NCI-H2227 treated with DMSO at 0.1 percent for 48 hours (cell line): ENCODE results near the gene MAP3K14.
"Not testable (repeated sequence)": the region's sequence is repeated elsewhere in the genome, so short reads cannot be mapped to it uniquely, and the experiment has no call there.

Experiments used
- DNase-seq: peaks from one replicate; lab custom pipeline; 2025; lab: John Stamatoyannopoulos, UW

MAP3K14 gene

GRCh38 chr17:45316434-45317110 lies at the start of gene MAP3K14:
MAP3K14 (minus strand) TSS chr17:45317020; CDS start chr17:45290745, 26,275 bp downstream.
- no peak for DNase-seq

GRCh38 chr17:45366049-45366448 lies 49.2 kb upstream of the MAP3K14 start:
- DNase-seq: no peak

- peak; percentile 2 for DNase-seq
These were observed 47.9 kb upstream of the MAP3K14 start for GRCh38 chr17:45364531-45365390.

- no peak for DNase-seq
These were observed 46.7 kb upstream of the MAP3K14 start for GRCh38 chr17:45363498-45363897.

GRCh38 chr17:45361976-45362375 lies 45.2 kb upstream of the MAP3K14 start:
- DNase-seq: no peak

- DNase-seq: no peak
These were observed 44.6 kb upstream of the MAP3K14 start for GRCh38 chr17:45361451-45361850.

- DNase-seq: no peak
These were observed 40.7 kb upstream of the MAP3K14 start for GRCh38 chr17:45357364-45357997.

- no peak for DNase-seq
These were observed 38.3 kb upstream of the MAP3K14 start for GRCh38 chr17:45355087-45355486.

- DNase-seq: no peak
These were observed 36.2 kb upstream of the MAP3K14 start for GRCh38 chr17:45353043-45353442.

GRCh38 chr17:45351831-45352230 lies 35.0 kb upstream of the MAP3K14 start:
- DNase-seq: no peak

GRCh38 chr17:45347444-45347843 lies 30.6 kb upstream of the MAP3K14 start:
- no peak for DNase-seq

- no peak for DNase-seq
These were observed 29.6 kb upstream of the MAP3K14 start for GRCh38 chr17:45346216-45347015.

- DNase-seq: no peak
These were observed 28.9 kb upstream of the MAP3K14 start for GRCh38 chr17:45345554-45346215.

GRCh38 chr17:45345246-45345553 lies 28.4 kb upstream of the MAP3K14 start:
- DNase-seq: no peak

- DNase-seq: not testable (repeated sequence)
These were observed 27.3 kb upstream of the MAP3K14 start for GRCh38 chr17:45343967-45344664.

GRCh38 chr17:45342871-45343526 lies 26.2 kb upstream of the MAP3K14 start:
- DNase-seq: no peak

- no peak for DNase-seq
These were observed 25.5 kb upstream of the MAP3K14 start for GRCh38 chr17:45342306-45342705.

- DNase-seq: peak; percentile 21
These were observed 24.8 kb upstream of the MAP3K14 start for GRCh38 chr17:45341533-45342158.

- no peak for DNase-seq
These were observed 23.1 kb upstream of the MAP3K14 start for GRCh38 chr17:45339646-45340605.
